Activated naive CD8-positive, alpha-beta T cell treated with anti-CD3 and anti-CD28 coated beads, Interleukin-2, amount 50 U/mL, for 24 hours (primary cell): Measurements from ENCODE around the gene USP22.
A peak's percentile ranks its signal among the peaks of the same experiment; 100 is the strongest.
"Not testable (repeated sequence)": the region's sequence is repeated elsewhere in the genome, so short reads cannot be mapped to it uniquely, and the experiment has no call there.

Experiments
- ATAC-seq: fragments of 150-1000 bp; cut with Tn5 transposase; one replicate; pipeline ENCODE4 v1.10.0; 2021
- DNase-seq: peaks from one replicate; pipeline ENCODE4 v3.0.0; 2021
- H3K27ac Mint-ChIP-seq: one replicate; pipeline ENCODE4 v1.8.0; 2021; ENCODE audit warnings: mild to moderate bottlenecking, mixed read lengths
- H3K27me3 Mint-ChIP-seq: one replicate; pipeline ENCODE4 v1.8.0; 2021; ENCODE audit warnings: mixed read lengths
- H3K36me3 Mint-ChIP-seq: one replicate; pipeline ENCODE4 v1.8.0; 2021; ENCODE audit warnings: low read depth, mixed read lengths
- H3K4me1 Mint-ChIP-seq: one replicate; pipeline ENCODE4 v1.8.0; 2021; ENCODE audit warnings: mixed read lengths
- H3K4me3 Mint-ChIP-seq: one replicate; pipeline ENCODE4 v1.8.0; 2021; ENCODE audit warnings: mild to moderate bottlenecking, moderate library complexity, mixed read lengths
- H3K9me3 Mint-ChIP-seq: one replicate; pipeline ENCODE4 v1.8.0; 2021; ENCODE audit warnings: mixed read lengths

USP22 gene

GRCh38 chr17:21042458-21043295 lies at the start of gene USP22:
TSS of gene USP22 (minus strand) at chr17:21043011. CDS start at chr17:21042835, 176 bp downstream.
- Mint-ChIP-seq H3K27me3 (no peaks in the 10 kb centered on the region), H3K4me1 (peaks cover 36% of the 10 kb centered on the region), H3K9me3 (no peaks in the 10 kb centered on the region), H3K36me3 (peaks cover 16% of the 10 kb centered on the region), H3K4me3 (peak within 1 kb of the TSS; percentile 96), H3K27ac (peak within 1 kb of the TSS; percentile 93)
- ATAC-seq (peak; percentile 46), DNase-seq (peak; percentile 94)

- DNase-seq (no peak), ATAC-seq (no peak)
- no peak overlapping the region for H3K4me3 Mint-ChIP-seq
- H3K27ac Mint-ChIP-seq, result no peak overlapping the region
- H3K9me3 Mint-ChIP-seq, result no peaks in the 10 kb centered on the region
- H3K4me1 Mint-ChIP-seq, result peaks cover 3% of the 10 kb centered on the region
- no peaks in the 10 kb centered on the region for H3K36me3 Mint-ChIP-seq
- H3K27me3 Mint-ChIP-seq, result peaks cover 2% of the 10 kb centered on the region
Observed at GRCh38 chr17:21090902-21091618, 48.2 kb upstream of the USP22 start.

- no peaks in the 10 kb centered on the region for H3K9me3 Mint-ChIP-seq
- ATAC-seq (no peak), DNase-seq (no peak)
- peaks cover 3% of the 10 kb centered on the region for H3K4me1 Mint-ChIP-seq
- H3K4me3 Mint-ChIP-seq, result no peak overlapping the region
- no peaks in the 10 kb centered on the region for H3K36me3 Mint-ChIP-seq
- H3K27ac Mint-ChIP-seq, result no peak overlapping the region
- H3K27me3 Mint-ChIP-seq, result peaks cover 2% of the 10 kb centered on the region
Observed at GRCh38 chr17:21089933-21090901, 47.4 kb upstream of the USP22 start.

GRCh38 chr17:21089145-21089544 lies 46.3 kb upstream of the USP22 start:
- Mint-ChIP-seq H3K9me3 (no peaks in the 10 kb centered on the region), H3K27me3 (peaks cover 2% of the 10 kb centered on the region), H3K36me3 (no peaks in the 10 kb centered on the region), H3K27ac (no peak overlapping the region), H3K4me3 (no peak overlapping the region), H3K4me1 (peaks cover 3% of the 10 kb centered on the region)
- DNase-seq (no peak), ATAC-seq (no peak)

- Mint-ChIP-seq H3K27me3 (peaks cover 2% of the 10 kb centered on the region), H3K36me3 (no peaks in the 10 kb centered on the region), H3K4me3 (no peak overlapping the region), H3K4me1 (peaks cover 3% of the 10 kb centered on the region), H3K9me3 (no peaks in the 10 kb centered on the region), H3K27ac (no peak overlapping the region)
- ATAC-seq (no peak), DNase-seq (no peak)
Observed at GRCh38 chr17:21085707-21086106, 42.9 kb upstream of the USP22 start.

GRCh38 chr17:21085280-21085679 lies 42.5 kb upstream of the USP22 start:
- not testable (repeated sequence) for H3K4me1 Mint-ChIP-seq, DNase-seq, H3K4me3 Mint-ChIP-seq, H3K36me3 Mint-ChIP-seq, H3K27me3 Mint-ChIP-seq, H3K9me3 Mint-ChIP-seq, ATAC-seq, H3K27ac Mint-ChIP-seq

GRCh38 chr17:21082001-21082436 lies 39.2 kb upstream of the USP22 start:
- Mint-ChIP-seq H3K4me1 (no peaks in the 10 kb centered on the region), H3K4me3 (no peak overlapping the region), H3K27me3 (no peaks in the 10 kb centered on the region), H3K36me3 (no peaks in the 10 kb centered on the region), H3K27ac (no peak overlapping the region), H3K9me3 (no peaks in the 10 kb centered on the region)
- DNase-seq (no peak), ATAC-seq (no peak)

GRCh38 chr17:21079196-21079595 lies 36.4 kb upstream of the USP22 start:
- Mint-ChIP-seq H3K4me3 (no peak overlapping the region), H3K27ac (no peak overlapping the region), H3K27me3 (no peaks in the 10 kb centered on the region), H3K4me1 (no peaks in the 10 kb centered on the region), H3K9me3 (no peaks in the 10 kb centered on the region), H3K36me3 (no peaks in the 10 kb centered on the region)
- ATAC-seq (no peak), DNase-seq (no peak)

GRCh38 chr17:21078016-21078780 lies 35.4 kb upstream of the USP22 start:
- H3K27me3 Mint-ChIP-seq, result no peaks in the 10 kb centered on the region
- no peaks in the 10 kb centered on the region for H3K4me1 Mint-ChIP-seq
- H3K9me3 Mint-ChIP-seq, result no peaks in the 10 kb centered on the region
- DNase-seq, result no peak
- H3K27ac Mint-ChIP-seq, result no peak overlapping the region
- no peak for ATAC-seq
- no peak overlapping the region for H3K4me3 Mint-ChIP-seq
- H3K36me3 Mint-ChIP-seq, result no peaks in the 10 kb centered on the region

GRCh38 chr17:21077281-21077680 lies 34.5 kb upstream of the USP22 start:
- Mint-ChIP-seq H3K27ac (no peak overlapping the region), H3K4me1 (no peaks in the 10 kb centered on the region), H3K27me3 (no peaks in the 10 kb centered on the region), H3K36me3 (no peaks in the 10 kb centered on the region), H3K9me3 (no peaks in the 10 kb centered on the region), H3K4me3 (no peak overlapping the region)
- DNase-seq (no peak), ATAC-seq (no peak)

- DNase-seq (no peak), ATAC-seq (no peak)
- H3K4me1 Mint-ChIP-seq, result no peaks in the 10 kb centered on the region
- no peaks in the 10 kb centered on the region for H3K27me3 Mint-ChIP-seq
- no peaks in the 10 kb centered on the region for H3K9me3 Mint-ChIP-seq
- no peak overlapping the region for H3K4me3 Mint-ChIP-seq
- no peaks in the 10 kb centered on the region for H3K36me3 Mint-ChIP-seq
- H3K27ac Mint-ChIP-seq, result no peak overlapping the region
Observed at GRCh38 chr17:21076242-21076641, 33.4 kb upstream of the USP22 start.

GRCh38 chr17:21075739-21076085 lies 32.9 kb upstream of the USP22 start:
- no peak for ATAC-seq
- H3K4me3 Mint-ChIP-seq, result no peak overlapping the region
- no peak overlapping the region for H3K27ac Mint-ChIP-seq
- DNase-seq, result no peak
- no peaks in the 10 kb centered on the region for H3K4me1 Mint-ChIP-seq
- H3K36me3 Mint-ChIP-seq, result no peaks in the 10 kb centered on the region
- H3K27me3 Mint-ChIP-seq, result no peaks in the 10 kb centered on the region
- H3K9me3 Mint-ChIP-seq, result no peaks in the 10 kb centered on the region

- no peak for ATAC-seq
- Mint-ChIP-seq H3K4me3 (no peak overlapping the region), H3K4me1 (no peaks in the 10 kb centered on the region), H3K9me3 (no peaks in the 10 kb centered on the region), H3K36me3 (no peaks in the 10 kb centered on the region), H3K27me3 (no peaks in the 10 kb centered on the region), H3K27ac (no peak overlapping the region)
- no peak for DNase-seq
Observed at GRCh38 chr17:21072745-21073197, 30.0 kb upstream of the USP22 start.

- ATAC-seq, result no peak
- DNase-seq, result no peak
- H3K36me3 Mint-ChIP-seq, result no peaks in the 10 kb centered on the region
- peaks cover 2% of the 10 kb centered on the region for H3K27me3 Mint-ChIP-seq
- H3K9me3 Mint-ChIP-seq, result no peaks in the 10 kb centered on the region
- H3K4me3 Mint-ChIP-seq, result no peak overlapping the region
- peaks cover 4% of the 10 kb centered on the region for H3K4me1 Mint-ChIP-seq
- no peak overlapping the region for H3K27ac Mint-ChIP-seq
Observed at GRCh38 chr17:21066394-21066793, 23.6 kb upstream of the USP22 start.
